GM12801 (cell line): ENCODE measurements around the gene PNPLA2.

Experiments used
- TF ChIP-seq, protein P1 (sequence below): IDR thresholded peaks from one replicate; pipeline ENCODE4 v1.5.1; 2011; ENCODE audit warnings: control low read depth; ENCODE audit not compliant: insufficient read length; ENCODE audit errors: extremely low read depth

The PNPLA2 gene

DNA sequence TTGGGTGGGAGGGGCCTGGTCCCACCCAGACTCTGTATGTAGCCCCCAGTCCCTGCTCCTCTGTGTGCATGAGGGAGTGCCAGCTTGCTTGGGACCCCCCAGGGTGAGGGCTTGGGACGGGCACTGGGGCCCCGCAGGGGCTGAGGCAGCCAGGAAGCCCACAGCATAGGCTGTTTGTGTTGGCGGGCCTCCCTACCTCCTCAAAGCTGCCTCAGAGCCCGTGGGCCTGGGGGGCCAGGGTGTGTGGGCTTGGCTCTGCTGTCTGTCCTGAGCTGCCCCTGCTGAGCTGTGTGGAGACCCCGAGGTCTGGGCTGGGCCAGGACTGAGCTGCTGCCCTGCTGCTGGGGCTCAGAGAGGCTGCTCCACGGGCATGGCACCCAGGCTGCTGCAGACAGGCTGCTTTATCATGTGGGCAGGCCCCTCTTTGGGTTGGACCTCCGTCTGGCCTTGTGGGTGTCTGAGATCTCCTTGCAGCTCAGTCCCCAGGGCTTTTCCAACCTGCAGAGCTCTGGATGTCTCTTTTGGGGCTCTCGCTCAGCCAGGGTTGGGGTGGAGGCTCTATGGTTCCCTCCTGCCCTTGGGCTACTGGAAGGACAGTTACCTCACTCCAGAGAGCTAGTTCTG, 27.3 kb downstream of the PNPLA2 start:
- TF ChIP-seq, protein P1, sequence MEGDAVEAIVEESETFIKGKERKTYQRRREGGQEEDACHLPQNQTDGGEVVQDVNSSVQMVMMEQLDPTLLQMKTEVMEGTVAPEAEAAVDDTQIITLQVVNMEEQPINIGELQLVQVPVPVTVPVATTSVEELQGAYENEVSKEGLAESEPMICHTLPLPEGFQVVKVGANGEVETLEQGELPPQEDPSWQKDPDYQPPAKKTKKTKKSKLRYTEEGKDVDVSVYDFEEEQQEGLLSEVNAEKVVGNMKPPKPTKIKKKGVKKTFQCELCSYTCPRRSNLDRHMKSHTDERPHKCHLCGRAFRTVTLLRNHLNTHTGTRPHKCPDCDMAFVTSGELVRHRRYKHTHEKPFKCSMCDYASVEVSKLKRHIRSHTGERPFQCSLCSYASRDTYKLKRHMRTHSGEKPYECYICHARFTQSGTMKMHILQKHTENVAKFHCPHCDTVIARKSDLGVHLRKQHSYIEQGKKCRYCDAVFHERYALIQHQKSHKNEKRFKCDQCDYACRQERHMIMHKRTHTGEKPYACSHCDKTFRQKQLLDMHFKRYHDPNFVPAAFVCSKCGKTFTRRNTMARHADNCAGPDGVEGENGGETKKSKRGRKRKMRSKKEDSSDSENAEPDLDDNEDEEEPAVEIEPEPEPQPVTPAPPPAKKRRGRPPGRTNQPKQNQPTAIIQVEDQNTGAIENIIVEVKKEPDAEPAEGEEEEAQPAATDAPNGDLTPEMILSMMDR, result no peak

DNA sequence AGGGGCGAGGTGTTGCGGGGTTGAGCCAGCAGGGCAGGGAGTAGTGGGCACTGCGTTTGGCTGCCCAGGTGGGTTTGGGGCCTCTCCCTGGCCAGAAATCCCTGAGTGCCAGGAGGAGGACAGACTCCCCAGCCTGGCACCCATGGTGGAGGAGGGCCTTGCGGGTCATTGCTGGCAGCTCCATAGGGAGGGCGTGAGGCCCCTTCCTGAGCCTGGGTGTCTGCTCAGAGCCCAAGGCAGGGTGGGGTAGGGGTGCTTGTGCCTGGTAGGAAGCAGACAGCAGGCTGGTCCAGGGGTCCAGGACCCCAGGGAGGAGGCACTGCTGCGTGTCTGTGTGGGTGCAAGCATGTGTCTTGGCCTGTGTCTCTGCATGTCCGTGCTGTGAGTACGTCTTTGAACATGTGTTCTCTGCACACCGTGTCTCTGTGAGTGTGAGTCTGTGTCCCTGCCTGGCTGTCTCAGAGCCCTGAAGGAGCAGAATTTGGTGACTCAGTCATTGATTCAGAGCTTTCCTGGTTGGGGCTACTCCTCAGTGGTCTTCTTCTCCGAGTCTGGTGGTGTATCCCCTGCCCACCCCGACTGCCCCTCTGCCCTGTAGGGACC, 27.9 kb downstream of the PNPLA2 start:
- TF ChIP-seq, protein P1, result no peak

DNA sequence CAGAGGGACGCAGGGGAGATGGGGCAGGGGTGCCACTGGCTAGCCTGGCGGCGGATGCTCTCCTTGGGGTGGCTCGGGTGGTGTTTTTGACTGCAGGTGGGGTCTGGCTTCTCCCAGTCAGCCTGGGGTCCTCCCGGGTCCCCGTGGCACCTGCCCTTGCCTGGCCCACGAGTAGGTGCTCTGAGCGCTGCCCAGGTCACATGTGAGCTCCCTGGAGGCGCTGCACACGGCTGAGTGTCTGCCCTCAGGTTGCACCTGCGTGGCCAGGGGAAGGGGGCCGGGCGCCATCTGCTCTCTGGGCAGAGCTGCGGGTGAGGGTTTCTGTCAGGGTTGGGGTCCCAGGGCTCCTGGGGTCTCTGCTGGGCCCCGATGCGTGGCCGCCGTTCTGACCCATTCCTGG, 29.2 kb downstream of the PNPLA2 start:
- TF ChIP-seq, protein P1, result no peak

DNA sequence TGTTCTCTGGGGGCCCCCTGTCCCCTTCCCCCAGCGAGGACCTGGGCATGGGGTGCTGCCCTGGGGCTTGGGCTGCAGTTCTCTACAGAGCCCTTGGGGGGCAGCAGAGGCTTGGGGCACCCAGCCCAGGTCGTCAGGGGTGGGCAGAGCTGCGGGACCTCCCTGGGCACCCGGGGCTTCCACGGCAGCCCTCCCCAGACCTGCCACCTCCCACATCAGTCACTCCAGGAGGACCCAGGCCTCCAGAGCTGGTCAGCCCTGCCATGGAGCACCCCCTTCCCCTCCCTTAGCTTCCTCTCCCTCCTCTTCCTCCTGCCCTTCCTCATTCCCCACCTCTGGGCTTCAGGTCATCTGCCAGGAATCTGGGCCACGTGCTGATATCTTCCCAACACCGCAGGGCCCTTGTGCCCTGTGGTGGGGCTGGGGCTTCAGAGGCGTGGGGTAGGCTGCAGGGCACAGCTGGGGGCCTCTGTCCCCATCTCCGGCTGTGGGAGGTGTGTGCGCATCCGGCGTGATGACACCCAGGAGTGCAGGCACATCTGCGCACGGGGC, 29.7 kb downstream of the PNPLA2 start:
- TF ChIP-seq, protein P1, result no peak

DNA sequence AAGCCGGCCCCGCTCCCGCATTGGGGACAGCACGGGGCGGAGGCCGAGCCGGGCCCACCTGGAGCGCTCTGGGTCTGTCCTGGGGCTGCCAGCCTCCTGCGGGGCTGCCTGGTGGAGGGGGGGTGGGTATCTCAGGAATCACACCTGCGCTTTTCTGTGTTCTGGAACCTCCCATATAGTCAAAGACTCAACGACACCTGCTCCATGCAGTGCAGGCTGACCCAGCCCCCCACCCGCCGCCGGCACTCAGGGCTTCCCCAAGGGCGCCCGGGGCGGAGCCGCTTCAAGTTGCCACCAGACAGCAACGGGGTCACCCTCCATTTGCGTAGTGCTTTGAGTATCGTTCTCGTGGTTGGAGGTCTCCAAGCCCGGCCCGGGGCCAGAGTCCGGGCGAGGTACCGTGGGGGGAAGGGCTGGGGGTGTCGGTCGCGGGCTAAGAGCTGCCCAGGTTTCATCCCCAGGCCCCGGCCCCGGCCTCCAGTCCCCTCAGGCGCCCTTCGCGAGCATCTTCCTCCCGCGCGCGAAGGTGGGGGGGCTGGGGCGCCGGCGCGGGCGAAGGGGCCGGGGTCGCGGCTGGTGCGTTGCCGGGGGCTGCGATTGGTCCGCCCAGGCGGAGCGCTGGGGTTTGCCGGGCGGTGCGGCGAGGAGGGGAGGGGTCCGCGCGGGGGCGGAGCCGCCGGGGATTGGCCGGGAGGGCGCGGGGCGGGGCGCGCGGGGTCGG, 30.6 kb downstream of the PNPLA2 start:
- TF ChIP-seq, protein P1, result no peak

DNA sequence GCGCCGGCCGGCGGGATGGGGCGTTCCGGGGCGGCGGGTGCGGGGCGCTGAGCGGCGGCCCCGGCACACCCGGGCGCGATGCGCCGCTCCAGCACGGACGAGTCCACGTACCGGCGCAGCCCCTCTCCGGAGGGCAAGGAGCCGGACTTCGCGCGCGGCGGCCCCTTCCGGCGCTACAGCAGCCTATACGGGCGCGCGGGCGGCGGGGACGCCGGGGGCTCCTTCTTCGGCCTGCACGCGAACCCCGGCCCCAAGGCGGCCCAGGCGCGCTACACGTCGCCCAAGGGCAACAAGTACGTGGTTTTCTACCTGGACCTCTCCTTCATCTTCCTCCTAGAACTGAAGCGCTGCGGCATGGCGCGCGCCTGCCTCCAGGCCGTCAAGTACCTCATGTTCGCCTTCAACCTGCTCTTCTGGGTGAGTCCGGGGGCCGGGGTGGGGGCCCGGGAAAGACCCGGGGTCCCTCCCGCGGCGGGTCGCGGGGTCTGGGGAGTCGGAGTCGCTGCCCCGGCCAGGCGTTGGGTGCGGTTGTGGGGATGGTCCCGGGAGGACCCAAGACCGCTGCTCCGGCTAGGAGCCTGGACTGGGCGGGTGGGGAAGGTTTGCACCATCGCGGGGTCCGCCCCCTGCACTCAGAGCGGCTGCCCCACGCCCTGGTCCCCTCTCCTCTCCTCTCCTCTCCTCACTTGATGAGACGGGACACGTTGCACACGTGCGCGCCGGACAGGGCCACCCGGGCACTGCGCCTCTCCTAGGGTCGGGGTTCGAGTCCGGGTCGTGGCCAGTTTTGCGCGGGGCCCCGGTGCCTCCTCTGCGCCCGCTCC, 31.4 kb downstream of the PNPLA2 start:
- TF ChIP-seq, protein P1, result no peak
